H4 (cell line): ENCODE results near the gene GHRHR. TPM values are rescaled to one million over a fixed set of nuclear protein-coding genes. Genes with fewer than 3 reads are reported as not detected.

Experiments
- DNase-seq: peaks from one replicate; pipeline ENCODE4 v3.0.0-alpha.2; 2015; ENCODE audit warnings: low spot score
- total RNA-seq: library from RNA; depleted of rRNA; stranded (reverse); fragments of >200 nt; shearing (Covaris generic); gene quantifications from 2 replicates; pipeline ENCODE4 v1.2.3, GENCODE V29; 2014

The GHRHR gene
- total RNA-seq, 1 experiment from 2014 or later = not detected

- no peak for DNase-seq
Observed at GRCh38 chr7:30968294-30968693, 4.5 kb downstream of the GHRHR start.

- DNase-seq = peak; percentile 13
Observed at GRCh38 chr7:30968747-30969603, 5.2 kb downstream of the GHRHR start.

- DNase-seq = peak; percentile 6
Observed at GRCh38 chr7:30969604-30969970, 5.8 kb downstream of the GHRHR start.

GRCh38 chr7:30970074-30970473 is 6.3 kb downstream of the GHRHR start:
- DNase-seq = peak; percentile 8

GRCh38 chr7:30970594-30971094 is 6.9 kb downstream of the GHRHR start:
- DNase-seq = no peak

- no peak for DNase-seq
Observed at GRCh38 chr7:30971440-30971839, 7.7 kb downstream of the GHRHR start.

- no peak for DNase-seq
Observed at GRCh38 chr7:30971840-30972563, 8.2 kb downstream of the GHRHR start.

GRCh38 chr7:30973292-30973691 is 9.5 kb downstream of the GHRHR start:
- DNase-seq = no peak

- no peak for DNase-seq
Observed at GRCh38 chr7:30973791-30974604, 10.2 kb downstream of the GHRHR start.

- peak; percentile 75 for DNase-seq
Observed at GRCh38 chr7:30974605-30975255, 11.0 kb downstream of the GHRHR start.

GRCh38 chr7:30975256-30975899 is 11.6 kb downstream of the GHRHR start:
- DNase-seq = no peak

GRCh38 chr7:30976381-30976780 is 12.6 kb downstream of the GHRHR start:
- no peak for DNase-seq

- no peak for DNase-seq
Observed at GRCh38 chr7:30977222-30977621, 13.5 kb downstream of the GHRHR start.

- DNase-seq = no peak
Observed at GRCh38 chr7:30977896-30978564, 14.3 kb downstream of the GHRHR start.

- DNase-seq = no peak
Observed at GRCh38 chr7:30979027-30979426, 15.3 kb downstream of the GHRHR start.

GRCh38 chr7:30980194-30980593 is 16.4 kb downstream of the GHRHR start:
- no peak for DNase-seq

GRCh38 chr7:30980751-30981150 is 17.0 kb downstream of the GHRHR start:
- no peak for DNase-seq

GRCh38 chr7:30983042-30983913 is 19.5 kb downstream of the GHRHR start:
- peak; percentile 92 for DNase-seq

- DNase-seq = no peak
Observed at GRCh38 chr7:30983914-30984247, 20.1 kb downstream of the GHRHR start.
